Choroid plexus epithelial cell (primary cell): ENCODE results near the gene PTPN5.
A peak's percentile ranks its signal among the peaks of the same experiment; 100 is the strongest.

Experiments
- DNase-seq: peaks from one replicate; pipeline ENCODE4 v3.0.0-alpha.2; 2010; ENCODE audit warnings: low read depth
- H3K4me3 ChIP-seq: 2 replicates; pipeline ENCODE4 v1.5.1; 2011; ENCODE audit warnings: low read depth, mild to moderate bottlenecking, control low read depth, low read length, moderate library complexity
- TF ChIP-seq, protein P1 (sequence below): conservative IDR thresholded peaks from 2 replicates; pipeline ENCODE4 v1.5.1; 2011; ENCODE audit warnings: low read depth, mild to moderate bottlenecking, control low read depth, inconsistent platforms, low read length, moderate library complexity

Gene PTPN5

GRCh38 chr11:18743900-18744514 is 47.6 kb downstream of the PTPN5 start:
- no peak for DNase-seq
- H3K4me3 ChIP-seq, result no peak overlapping the region
- TF ChIP-seq, protein P1, sequence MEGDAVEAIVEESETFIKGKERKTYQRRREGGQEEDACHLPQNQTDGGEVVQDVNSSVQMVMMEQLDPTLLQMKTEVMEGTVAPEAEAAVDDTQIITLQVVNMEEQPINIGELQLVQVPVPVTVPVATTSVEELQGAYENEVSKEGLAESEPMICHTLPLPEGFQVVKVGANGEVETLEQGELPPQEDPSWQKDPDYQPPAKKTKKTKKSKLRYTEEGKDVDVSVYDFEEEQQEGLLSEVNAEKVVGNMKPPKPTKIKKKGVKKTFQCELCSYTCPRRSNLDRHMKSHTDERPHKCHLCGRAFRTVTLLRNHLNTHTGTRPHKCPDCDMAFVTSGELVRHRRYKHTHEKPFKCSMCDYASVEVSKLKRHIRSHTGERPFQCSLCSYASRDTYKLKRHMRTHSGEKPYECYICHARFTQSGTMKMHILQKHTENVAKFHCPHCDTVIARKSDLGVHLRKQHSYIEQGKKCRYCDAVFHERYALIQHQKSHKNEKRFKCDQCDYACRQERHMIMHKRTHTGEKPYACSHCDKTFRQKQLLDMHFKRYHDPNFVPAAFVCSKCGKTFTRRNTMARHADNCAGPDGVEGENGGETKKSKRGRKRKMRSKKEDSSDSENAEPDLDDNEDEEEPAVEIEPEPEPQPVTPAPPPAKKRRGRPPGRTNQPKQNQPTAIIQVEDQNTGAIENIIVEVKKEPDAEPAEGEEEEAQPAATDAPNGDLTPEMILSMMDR, result no peak

- TF ChIP-seq, protein P1, result no peak
- DNase-seq, result no peak
- no peak overlapping the region for H3K4me3 ChIP-seq
Measured at GRCh38 chr11:18743365-18743764, 48.2 kb downstream of the PTPN5 start.

- TF ChIP-seq, protein P1, result peak; percentile 8
- H3K4me3 ChIP-seq, result no peak overlapping the region
Measured at GRCh38 chr11:18741783-18742182, 49.8 kb downstream of the PTPN5 start.

DNA sequence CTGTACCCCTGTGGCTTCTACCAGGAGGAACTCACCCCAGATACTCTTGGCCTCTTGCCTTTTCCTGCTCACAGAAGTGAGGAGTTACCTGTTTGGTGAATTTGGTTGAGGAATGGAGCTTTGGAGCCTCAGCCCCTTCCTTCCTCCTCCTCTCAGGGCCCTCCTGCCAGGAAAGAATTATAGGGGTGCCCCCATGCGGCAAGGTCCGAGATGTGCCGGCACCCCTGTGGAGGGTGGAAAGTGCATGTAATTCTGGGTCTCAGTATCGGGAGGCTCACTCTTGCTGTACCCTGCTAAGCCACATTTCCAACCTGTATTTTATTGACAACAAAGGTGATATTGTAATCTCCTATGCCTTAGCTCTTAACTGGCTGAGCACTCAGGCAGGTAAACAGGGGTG is 51.9 kb downstream of the PTPN5 start:
- TF ChIP-seq, protein P1, result no peak
- DNase-seq, result no peak
- no peak overlapping the region for H3K4me3 ChIP-seq

More at GRCh38 chr11:18741783-18742182, 49.8 kb downstream of the PTPN5 start:
- no peak for DNase-seq

DNA sequence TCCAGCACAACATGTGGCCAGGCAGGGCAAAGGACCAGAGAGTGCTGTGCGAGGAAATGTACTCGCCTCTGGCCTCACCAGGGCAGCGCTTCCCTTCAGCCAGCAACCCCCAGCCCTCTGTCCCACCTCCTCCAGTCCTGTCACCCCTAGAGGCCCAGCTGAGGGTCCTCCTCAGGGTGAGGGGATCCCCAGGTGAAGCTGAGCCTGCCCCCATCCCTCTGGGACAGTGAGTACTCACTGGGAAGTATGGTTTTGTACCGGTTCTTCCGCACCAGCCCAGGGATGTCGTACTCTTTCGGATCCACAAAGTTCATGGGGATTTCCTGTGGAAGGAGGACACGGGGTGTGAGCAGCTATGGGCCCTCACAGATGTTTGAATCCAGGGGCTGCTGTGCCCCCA is 54.0 kb downstream of the PTPN5 start:
- TF ChIP-seq, protein P1, result no peak
- no peak for DNase-seq

GRCh38 chr11:18736590-18737148 is 54.9 kb downstream of the PTPN5 start:
- no peak for DNase-seq
- TF ChIP-seq, protein P1, result no peak
- H3K4me3 ChIP-seq, result no peak overlapping the region

More for the DNA sequence above, 54.0 kb downstream of the PTPN5 start:
- no peak overlapping the region for H3K4me3 ChIP-seq

GRCh38 chr11:18733202-18733601 is 58.4 kb downstream of the PTPN5 start:
- TF ChIP-seq, protein P1, result no peak
- H3K4me3 ChIP-seq, result no peak overlapping the region
- no peak for DNase-seq
